Erythroblast (primary cell): Measurements from ENCODE around the gene NACAD.

ENCODE experiments used
- GATA1 ChIP-seq: IDR thresholded peaks from 2 replicates; pipeline ENCODE4 v1.6.1; 2011; ENCODE audit warnings: low read depth, mild to moderate bottlenecking, control low read depth, low read length, moderate library complexity
- POLR2A ChIP-seq: IDR thresholded peaks from 2 replicates; pipeline ENCODE4 v1.6.1; 2011; ENCODE audit warnings: mild to moderate bottlenecking, low read length

- TF ChIP-seq POLR2A, result no peak
- no peak for TF ChIP-seq GATA1
These were observed 34.3 kb downstream of the NACAD start for GRCh38 chr7:45054442-45054841.
